ENCODE data around the gene LARGE1.

The LARGE1 gene

DNA sequence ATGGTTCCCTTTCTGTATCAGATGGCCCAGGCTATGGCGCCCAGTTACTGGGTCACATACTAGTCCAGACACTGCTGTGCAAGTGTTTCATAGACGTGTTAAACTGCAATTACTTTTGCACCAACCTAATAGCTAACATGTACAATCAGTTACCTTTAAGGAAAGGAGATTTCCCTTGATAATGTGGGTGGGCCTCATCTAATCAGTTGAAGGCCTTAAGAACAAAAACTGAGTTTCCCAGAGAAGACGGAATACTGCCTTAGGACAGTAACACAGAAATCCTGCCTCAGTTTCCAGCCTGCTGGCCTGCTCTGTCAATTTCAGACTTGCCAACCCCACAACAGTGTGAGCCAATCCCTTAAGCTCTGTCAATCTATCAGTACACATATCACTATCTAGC lies 632.2 kb downstream of the LARGE1 start:
- TF ChIP-seq, protein P1, sequence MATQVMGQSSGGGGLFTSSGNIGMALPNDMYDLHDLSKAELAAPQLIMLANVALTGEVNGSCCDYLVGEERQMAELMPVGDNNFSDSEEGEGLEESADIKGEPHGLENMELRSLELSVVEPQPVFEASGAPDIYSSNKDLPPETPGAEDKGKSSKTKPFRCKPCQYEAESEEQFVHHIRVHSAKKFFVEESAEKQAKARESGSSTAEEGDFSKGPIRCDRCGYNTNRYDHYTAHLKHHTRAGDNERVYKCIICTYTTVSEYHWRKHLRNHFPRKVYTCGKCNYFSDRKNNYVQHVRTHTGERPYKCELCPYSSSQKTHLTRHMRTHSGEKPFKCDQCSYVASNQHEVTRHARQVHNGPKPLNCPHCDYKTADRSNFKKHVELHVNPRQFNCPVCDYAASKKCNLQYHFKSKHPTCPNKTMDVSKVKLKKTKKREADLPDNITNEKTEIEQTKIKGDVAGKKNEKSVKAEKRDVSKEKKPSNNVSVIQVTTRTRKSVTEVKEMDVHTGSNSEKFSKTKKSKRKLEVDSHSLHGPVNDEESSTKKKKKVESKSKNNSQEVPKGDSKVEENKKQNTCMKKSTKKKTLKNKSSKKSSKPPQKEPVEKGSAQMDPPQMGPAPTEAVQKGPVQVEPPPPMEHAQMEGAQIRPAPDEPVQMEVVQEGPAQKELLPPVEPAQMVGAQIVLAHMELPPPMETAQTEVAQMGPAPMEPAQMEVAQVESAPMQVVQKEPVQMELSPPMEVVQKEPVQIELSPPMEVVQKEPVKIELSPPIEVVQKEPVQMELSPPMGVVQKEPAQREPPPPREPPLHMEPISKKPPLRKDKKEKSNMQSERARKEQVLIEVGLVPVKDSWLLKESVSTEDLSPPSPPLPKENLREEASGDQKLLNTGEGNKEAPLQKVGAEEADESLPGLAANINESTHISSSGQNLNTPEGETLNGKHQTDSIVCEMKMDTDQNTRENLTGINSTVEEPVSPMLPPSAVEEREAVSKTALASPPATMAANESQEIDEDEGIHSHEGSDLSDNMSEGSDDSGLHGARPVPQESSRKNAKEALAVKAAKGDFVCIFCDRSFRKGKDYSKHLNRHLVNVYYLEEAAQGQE (IDR thresholded peaks at IDR 0.05; ENCODE audit: insufficient read depth in 1 of 2, low read depth in 2 of 2, low read length in 2 of 2): no peak
- no peak for TF ChIP-seq TAF1 (IDR thresholded peaks at IDR 0.05; ENCODE audit: borderline replicate concordance, insufficient read depth, low read length)
- TF ChIP-seq SIN3A (IDR thresholded peaks at IDR 0.05; ENCODE audit: borderline replicate concordance, insufficient read depth, low read length): no peak
- no peak for TF ChIP-seq FOXP2 (optimal IDR thresholded peaks at IDR 0.05; ENCODE audit: borderline replicate concordance, extremely low read depth, extremely low read length, insufficient read depth)
- TF ChIP-seq POLR2AphosphoS5 (IDR thresholded peaks at IDR 0.05; ENCODE audit: low read depth, low read length): no peak

DNA sequence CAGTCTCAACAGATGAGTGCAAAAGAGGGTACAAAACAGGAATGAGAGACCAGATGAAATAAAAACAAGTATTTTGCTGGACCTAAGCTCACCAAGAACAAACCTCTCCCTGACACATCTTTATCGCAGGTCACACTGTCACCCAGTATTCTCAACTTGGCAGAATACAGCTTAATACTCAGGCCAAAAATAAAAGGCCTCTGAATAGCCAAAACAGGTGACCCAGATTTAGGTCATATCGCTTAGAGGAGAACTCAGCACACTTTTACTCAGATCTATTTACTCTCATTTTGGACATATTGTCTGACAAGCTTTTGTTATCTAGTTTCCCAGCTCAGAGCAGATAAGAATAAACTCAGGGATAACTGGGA lies 645.2 kb downstream of the LARGE1 start:
- TF ChIP-seq, protein P1 (IDR thresholded peaks at IDR 0.05; ENCODE audit: insufficient read depth in 1 of 2, low read depth in 2 of 2, low read length in 2 of 2): no peak
- no peak for TF ChIP-seq FOXP2 (optimal IDR thresholded peaks at IDR 0.05; ENCODE audit: borderline replicate concordance, extremely low read depth, extremely low read length, insufficient read depth)
- TF ChIP-seq SIN3A (IDR thresholded peaks at IDR 0.05; ENCODE audit: borderline replicate concordance, insufficient read depth, low read length): no peak
- TF ChIP-seq TAF1 (IDR thresholded peaks at IDR 0.05; ENCODE audit: borderline replicate concordance, insufficient read depth, low read length): no peak
- no peak for TF ChIP-seq POLR2AphosphoS5 (IDR thresholded peaks at IDR 0.05; ENCODE audit: low read depth, low read length)

DNA sequence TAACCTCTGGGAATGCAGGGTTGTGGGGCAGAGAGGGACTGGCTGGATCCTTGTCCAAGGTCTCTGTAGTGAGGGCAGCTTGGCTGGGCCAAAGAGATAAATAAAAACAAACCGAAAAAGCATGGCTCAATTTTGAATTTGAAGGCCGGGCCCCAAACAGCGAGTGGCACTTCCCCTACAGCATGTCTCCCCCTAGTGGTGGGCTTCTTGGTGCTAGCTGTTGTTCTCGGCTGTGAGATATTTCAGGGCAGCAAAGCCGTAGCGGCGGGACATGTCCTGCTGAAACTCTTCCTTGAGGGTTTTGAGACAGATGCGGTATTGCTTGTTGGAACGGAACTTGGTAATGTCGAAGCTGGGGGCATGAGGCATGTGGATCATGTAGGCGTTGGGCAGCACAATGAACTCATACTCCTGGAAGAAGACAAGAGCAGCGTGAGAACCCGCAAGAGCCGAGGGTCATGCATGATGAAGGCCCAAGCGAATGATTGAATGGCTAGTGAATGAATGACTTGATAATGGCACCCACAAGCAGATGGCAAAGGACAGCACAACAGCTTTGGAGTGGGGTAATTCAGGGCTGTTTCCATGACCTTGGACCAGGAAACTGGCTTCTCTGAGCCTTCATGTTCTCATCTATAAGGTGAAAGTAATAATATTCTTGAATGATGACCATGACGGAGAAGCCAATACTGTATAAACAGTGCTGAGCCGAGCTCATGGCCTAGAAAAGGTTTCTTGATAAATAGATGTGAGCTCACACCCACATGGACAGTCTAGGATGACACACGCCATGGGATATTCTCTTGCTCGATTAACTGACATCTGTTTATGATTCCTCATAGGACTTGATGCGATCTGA lies 645.8 kb downstream of the LARGE1 start:
- TF ChIP-seq TAF1 (IDR thresholded peaks at IDR 0.05; ENCODE audit: borderline replicate concordance, insufficient read depth, low read length) (no peak), FOXP2 (optimal IDR thresholded peaks at IDR 0.05; ENCODE audit: borderline replicate concordance, extremely low read depth, extremely low read length, insufficient read depth) (no peak), POLR2AphosphoS5 (IDR thresholded peaks at IDR 0.05; ENCODE audit: low read depth, low read length) (no peak), SIN3A (IDR thresholded peaks at IDR 0.05; ENCODE audit: borderline replicate concordance, insufficient read depth, low read length) (no peak)
- TF ChIP-seq, protein P1 (IDR thresholded peaks at IDR 0.05; ENCODE audit: insufficient read depth in 1 of 2, low read depth in 2 of 2, low read length in 2 of 2): no peak

DNA sequence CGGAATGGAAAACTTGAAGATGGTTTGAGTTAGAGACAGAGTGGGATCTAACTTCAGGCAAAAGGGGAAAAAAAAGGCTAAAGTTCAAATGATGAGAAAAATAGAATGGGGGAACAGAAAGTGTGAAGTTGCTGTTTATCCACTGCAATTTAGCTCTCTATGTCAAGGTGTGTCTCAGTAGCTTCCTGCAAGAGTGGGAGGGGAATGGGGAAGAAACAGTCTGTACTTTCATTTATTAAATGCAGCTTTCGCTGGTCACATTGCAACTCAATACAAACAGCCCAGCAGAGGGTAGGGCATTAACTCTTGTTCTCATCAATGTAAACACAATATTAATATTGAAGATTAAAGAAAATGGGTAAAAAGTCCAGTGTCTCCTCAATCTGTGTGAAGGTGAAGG lies 647.4 kb downstream of the LARGE1 start:
- TF ChIP-seq SIN3A (IDR thresholded peaks at IDR 0.05; ENCODE audit: borderline replicate concordance, insufficient read depth, low read length): no peak
- no peak for TF ChIP-seq TAF1 (IDR thresholded peaks at IDR 0.05; ENCODE audit: borderline replicate concordance, insufficient read depth, low read length)
- TF ChIP-seq, protein P1 (IDR thresholded peaks at IDR 0.05; ENCODE audit: insufficient read depth in 1 of 2, low read depth in 2 of 2, low read length in 2 of 2): no peak
- no peak for TF ChIP-seq FOXP2 (optimal IDR thresholded peaks at IDR 0.05; ENCODE audit: borderline replicate concordance, extremely low read depth, extremely low read length, insufficient read depth)
- TF ChIP-seq POLR2AphosphoS5 (IDR thresholded peaks at IDR 0.05; ENCODE audit: low read depth, low read length): no peak
